ENCODE results near the gene SNTG2. TPM values are rescaled to one million over a fixed set of nuclear protein-coding genes. Genes with fewer than 3 reads are reported as not detected.

The SNTG2 gene
- total RNA-seq, 6 experiments from 2014 or later, result not detected

GRCh38 chr2:1156059-1156458 is 205.4 kb downstream of the SNTG2 start:
- ATAC-seq (no peak), DNase-seq (no peak)
- Histone ChIP-seq H3K4me1 (no peaks in the 10 kb centered on the region), H3K4me3 (no peak overlapping the region), H3K27me3 (no peaks in the 10 kb centered on the region), H3K27ac (no peak overlapping the region), H3K36me3 (no peaks in the 10 kb centered on the region), H3K9me3 (no peaks in the 10 kb centered on the region)
- no peak for TF ChIP-seq POLR2A (IDR thresholded peaks at IDR 0.05)
- TF ChIP-seq, protein P1, sequence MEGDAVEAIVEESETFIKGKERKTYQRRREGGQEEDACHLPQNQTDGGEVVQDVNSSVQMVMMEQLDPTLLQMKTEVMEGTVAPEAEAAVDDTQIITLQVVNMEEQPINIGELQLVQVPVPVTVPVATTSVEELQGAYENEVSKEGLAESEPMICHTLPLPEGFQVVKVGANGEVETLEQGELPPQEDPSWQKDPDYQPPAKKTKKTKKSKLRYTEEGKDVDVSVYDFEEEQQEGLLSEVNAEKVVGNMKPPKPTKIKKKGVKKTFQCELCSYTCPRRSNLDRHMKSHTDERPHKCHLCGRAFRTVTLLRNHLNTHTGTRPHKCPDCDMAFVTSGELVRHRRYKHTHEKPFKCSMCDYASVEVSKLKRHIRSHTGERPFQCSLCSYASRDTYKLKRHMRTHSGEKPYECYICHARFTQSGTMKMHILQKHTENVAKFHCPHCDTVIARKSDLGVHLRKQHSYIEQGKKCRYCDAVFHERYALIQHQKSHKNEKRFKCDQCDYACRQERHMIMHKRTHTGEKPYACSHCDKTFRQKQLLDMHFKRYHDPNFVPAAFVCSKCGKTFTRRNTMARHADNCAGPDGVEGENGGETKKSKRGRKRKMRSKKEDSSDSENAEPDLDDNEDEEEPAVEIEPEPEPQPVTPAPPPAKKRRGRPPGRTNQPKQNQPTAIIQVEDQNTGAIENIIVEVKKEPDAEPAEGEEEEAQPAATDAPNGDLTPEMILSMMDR (IDR thresholded peaks at IDR 0.05), result no peak
- intact Hi-C loops (cut with DNase I), result no loop called here
- 31% methylated on average over 5 of the region's 7 CpGs for WGBS (ENCODE audit: insufficient coverage, low coverage, low lambda C conversion rate, missing lambda C conversion rate)

DNA sequence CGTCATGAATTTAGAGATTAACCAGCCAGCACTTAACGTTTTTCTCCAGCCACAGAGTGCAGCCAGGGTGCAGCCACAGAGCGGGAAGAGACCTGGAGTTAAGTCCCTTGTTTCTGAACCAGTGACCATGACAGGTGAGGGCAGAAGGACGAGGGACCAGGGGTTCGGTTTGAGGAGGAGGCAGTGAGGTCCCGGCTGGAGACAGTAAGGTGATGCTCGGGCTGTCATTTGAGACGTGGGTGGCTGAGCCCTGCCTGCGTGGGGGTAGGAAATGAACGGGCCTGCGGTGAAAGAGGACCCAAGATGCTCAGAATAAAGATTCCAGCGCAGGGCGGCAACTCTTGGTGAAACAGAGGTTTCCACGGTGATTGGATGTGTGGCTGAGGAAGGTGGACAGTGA is 205.9 kb downstream of the SNTG2 start:
- H3K27me3 ChIP-seq, result no peaks in the 10 kb centered on the region
- 60% methylated on average over 13 of the region's 14 CpGs for WGBS (ENCODE audit: insufficient coverage, low coverage, low lambda C conversion rate, missing lambda C conversion rate)
- no peaks in the 10 kb centered on the region for H3K4me1 ChIP-seq
- TF ChIP-seq, protein P1 (IDR thresholded peaks at IDR 0.05), result no peak
- no peak for TF ChIP-seq POLR2A (IDR thresholded peaks at IDR 0.05)
- H3K4me3 ChIP-seq, result no peak overlapping the region
- intact Hi-C loops (cut with DNase I), result no loop called here
- no peak overlapping the region for H3K27ac ChIP-seq
- ATAC-seq (no peak), DNase-seq (no peak)
- no peaks in the 10 kb centered on the region for H3K36me3 ChIP-seq
- H3K9me3 ChIP-seq, result no peaks in the 10 kb centered on the region

DNA sequence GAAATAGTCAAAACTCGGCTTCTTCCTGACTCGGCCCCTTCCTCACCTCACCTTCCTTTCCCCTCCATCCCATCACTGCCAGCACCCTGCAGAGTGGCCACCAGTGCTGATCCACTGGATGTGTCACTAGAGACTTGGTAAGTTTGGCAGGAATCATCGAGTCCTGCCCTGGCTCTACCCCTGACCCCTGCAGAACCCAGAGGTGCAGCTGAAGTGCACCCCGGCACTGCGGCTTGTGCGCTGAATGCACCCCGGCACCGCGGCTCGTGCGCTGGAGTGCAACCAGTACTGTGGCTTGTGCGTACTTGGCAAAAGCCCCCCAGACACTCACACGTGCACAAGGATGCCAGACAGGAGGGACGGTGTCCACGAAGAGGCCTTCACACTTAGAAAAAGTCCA is 206.5 kb downstream of the SNTG2 start:
- no peak for DNase-seq
- no peak for TF ChIP-seq POLR2A (IDR thresholded peaks at IDR 0.05)
- TF ChIP-seq, protein P1 (IDR thresholded peaks at IDR 0.05), result no peak
- WGBS (ENCODE audit: insufficient coverage, low coverage, low lambda C conversion rate, missing lambda C conversion rate), result 47% methylated on average over 6 of the region's 15 CpGs

DNA sequence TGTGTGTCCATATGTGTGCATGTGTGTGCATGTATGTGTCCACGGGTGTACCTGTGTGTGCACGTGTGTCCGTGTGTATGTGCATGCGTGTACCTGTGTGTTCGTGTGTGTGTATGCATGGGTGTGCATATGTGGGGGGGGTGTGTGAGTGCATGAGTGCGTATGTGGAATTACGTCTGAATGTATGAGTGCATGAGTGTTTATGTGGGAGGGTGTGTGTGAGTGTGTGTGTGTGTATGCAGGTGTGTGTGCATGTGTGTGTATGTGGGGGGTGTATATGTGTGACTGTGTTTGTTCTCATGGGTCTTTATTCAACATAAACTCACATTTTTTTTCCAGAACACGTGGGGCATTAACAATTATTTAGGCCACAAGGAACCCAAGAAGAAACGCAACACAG is 208.4 kb downstream of the SNTG2 start:
- 54% methylated on average over 9 of the region's 9 CpGs for WGBS (ENCODE audit: insufficient coverage, low coverage, low lambda C conversion rate, missing lambda C conversion rate)
- Histone ChIP-seq H3K9me3 (no peaks in the 10 kb centered on the region), H3K4me1 (no peaks in the 10 kb centered on the region), H3K36me3 (no peaks in the 10 kb centered on the region), H3K27me3 (no peaks in the 10 kb centered on the region), H3K27ac (no peak overlapping the region), H3K4me3 (no peak overlapping the region)
- no peak for ATAC-seq
- TF ChIP-seq, protein P1 (IDR thresholded peaks at IDR 0.05), result no peak
- no peak for TF ChIP-seq POLR2A (IDR thresholded peaks at IDR 0.05)
- DNase-seq, result no peak
- intact Hi-C loops (cut with DNase I), result no loop called here

More for the DNA sequence above, 206.5 kb downstream of the SNTG2 start:
- H3K27me3 ChIP-seq, result no peaks in the 10 kb centered on the region
- H3K36me3 ChIP-seq, result no peaks in the 10 kb centered on the region
- H3K27ac ChIP-seq, result no peak overlapping the region
- peak in 1 of 4 donors; percentile 39 for ATAC-seq
- H3K4me1 ChIP-seq, result no peaks in the 10 kb centered on the region
- intact Hi-C loops (cut with DNase I), result no loop called here
- no peaks in the 10 kb centered on the region for H3K9me3 ChIP-seq
- H3K4me3 ChIP-seq, result no peak overlapping the region

DNA sequence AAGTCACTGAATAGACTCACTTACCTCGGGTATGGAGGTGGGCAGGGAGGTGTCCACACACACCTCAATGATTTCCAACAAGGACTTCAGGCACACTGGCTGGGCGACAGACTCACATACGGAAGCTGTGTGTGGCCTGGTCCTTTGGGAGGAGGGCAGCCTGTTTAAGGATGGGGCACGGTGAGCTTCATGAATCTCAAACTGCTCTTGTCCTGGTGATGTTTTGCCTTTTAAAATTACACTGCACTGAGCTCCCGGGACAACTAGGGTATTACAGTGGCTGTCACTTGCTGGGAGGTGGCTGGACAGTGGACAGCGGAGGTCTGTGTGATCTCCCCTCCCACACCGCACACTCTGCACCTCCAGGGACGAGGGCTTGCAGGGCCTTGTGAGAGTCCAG is 211.6 kb downstream of the SNTG2 start:
- Histone ChIP-seq H3K36me3 (no peaks in the 10 kb centered on the region), H3K4me3 (no peak overlapping the region), H3K27ac (no peak overlapping the region), H3K4me1 (no peaks in the 10 kb centered on the region), H3K27me3 (no peaks in the 10 kb centered on the region), H3K9me3 (no peaks in the 10 kb centered on the region)
- ATAC-seq, result no peak
- no peak for TF ChIP-seq POLR2A (IDR thresholded peaks at IDR 0.05)
- TF ChIP-seq, protein P1 (IDR thresholded peaks at IDR 0.05), result no peak
- no peak for DNase-seq
- intact Hi-C loops (cut with DNase I), result no loop called here
- WGBS (ENCODE audit: insufficient coverage, low coverage, low lambda C conversion rate, missing lambda C conversion rate), result 75% methylated on average over 1 of the region's 8 CpGs
